Loucy (cell line): ENCODE results near the gene SGMS1.

Experiments
- CTCF ChIP-seq: fragments of 200-600 bp; sonication (generic); conservative IDR thresholded peaks from 2 replicates; pipeline ENCODE4 v1.5.1; 2014; ENCODE audit warnings: mild to moderate bottlenecking, antibody characterized with exemption, low read length
- EZH2phosphoT487 ChIP-seq: fragments of 200-600 bp; IDR thresholded peaks from 2 replicates; pipeline ENCODE4 v1.6.1; 2018; ENCODE audit warnings: antibody characterized with exemption, mild to moderate bottlenecking, moderate library complexity, borderline replicate concordance

DNA sequence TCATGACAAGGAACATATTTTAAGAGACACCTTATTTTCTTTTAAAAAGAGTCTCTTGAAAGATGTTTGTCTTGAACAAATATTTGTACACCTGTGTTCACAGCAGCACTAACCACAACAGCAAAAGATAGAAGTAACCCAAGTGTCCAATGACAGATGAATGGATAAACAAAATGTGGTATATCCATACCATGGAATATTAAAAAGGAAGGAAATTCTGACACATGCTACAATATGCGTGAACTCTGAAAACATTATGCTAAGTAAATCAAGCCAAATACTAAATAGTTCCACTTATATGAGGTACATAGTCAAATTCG, 17.8 kb downstream of the SGMS1 start:
- TF ChIP-seq CTCF (no peak), EZH2phosphoT487 (no peak)
